Measurements from ENCODE around the gene DHX8. TPM values are rescaled to one million over a fixed set of nuclear protein-coding genes. Genes with fewer than 3 reads are reported as not detected.

The DHX8 gene
- total RNA-seq, 6 experiments from 2014 or later, result 57.2 to 65.6 (median 61.7) TPM

GRCh38 chr17:43574348-43574747 lies 90.6 kb downstream of the DHX8 start:
- H3K9me3 Mint-ChIP-seq, result no peaks in the 10 kb centered on the region
- peaks cover 56% of the 10 kb centered on the region for H3K4me1 Mint-ChIP-seq (ENCODE audit: low read depth)
- H3K36me3 Mint-ChIP-seq (ENCODE audit: low read depth), result no peaks in the 10 kb centered on the region
- DNase-seq, result no peak
- no peak overlapping the region for H3K4me3 Mint-ChIP-seq
- H3K27me3 Mint-ChIP-seq (ENCODE audit: insufficient read depth), result no peaks in the 10 kb centered on the region; the same call in 1 of the 2 replicates
- no peak overlapping the region for H3K27ac Mint-ChIP-seq
- TF ChIP-seq CTCF (IDR thresholded peaks at IDR 0.05), result no peak

- no peaks in the 10 kb centered on the region for H3K36me3 Mint-ChIP-seq (ENCODE audit: low read depth)
- peaks cover 56% of the 10 kb centered on the region for H3K4me1 Mint-ChIP-seq (ENCODE audit: low read depth)
- TF ChIP-seq CTCF (IDR thresholded peaks at IDR 0.05), result no peak
- H3K4me3 Mint-ChIP-seq, result no peak overlapping the region
- H3K9me3 Mint-ChIP-seq, result no peaks in the 10 kb centered on the region
- H3K27ac Mint-ChIP-seq, result no peak overlapping the region
- H3K27me3 Mint-ChIP-seq (ENCODE audit: insufficient read depth), result no peaks in the 10 kb centered on the region; the same call in none of the 2 replicates
- DNase-seq, result no peak
Measured at GRCh38 chr17:43574896-43575525, 91.2 kb downstream of the DHX8 start.

Other genes with a start within 250 kb of the DHX8 start
- 1,000 to 10,000 TPM; 2,816 to 4,226 (median 3,242) TPM for gene RNU2-1, start 250.0 kb upstream of the DHX8 start, total RNA-seq (2021; fragmentation: NEBNext Ultra II Directional; extraction: Animal tissue kit (Norgen Biotek cat#: 25700))
- gene ARL4D, start 85.0 kb upstream of the DHX8 start, total RNA-seq (2021; fragmentation: NEBNext Ultra II Directional; extraction: Animal tissue kit (Norgen Biotek cat#: 25700)), result 10 to 100 TPM; 24.9 to 27.5 (median 26.3) TPM
- 1 to 10 TPM; 4.7 to 6.9 (median 5.8) TPM for gene ETV4, start 62.4 kb downstream of the DHX8 start, total RNA-seq (2021; fragmentation: NEBNext Ultra II Directional; extraction: Animal tissue kit (Norgen Biotek cat#: 25700))
- gene MEOX1, start 177.9 kb downstream of the DHX8 start, total RNA-seq (2021; fragmentation: NEBNext Ultra II Directional; extraction: Animal tissue kit (Norgen Biotek cat#: 25700)), result not detected

All from HFFc6 (cell line).